ENCODE results near the gene KAZN. TPM values are rescaled to one million over a fixed set of nuclear protein-coding genes. Genes with fewer than 3 reads are reported as not detected.

KAZN gene
- total RNA-seq, 1 experiment from 2014 or later: 6.5 TPM

DNA sequence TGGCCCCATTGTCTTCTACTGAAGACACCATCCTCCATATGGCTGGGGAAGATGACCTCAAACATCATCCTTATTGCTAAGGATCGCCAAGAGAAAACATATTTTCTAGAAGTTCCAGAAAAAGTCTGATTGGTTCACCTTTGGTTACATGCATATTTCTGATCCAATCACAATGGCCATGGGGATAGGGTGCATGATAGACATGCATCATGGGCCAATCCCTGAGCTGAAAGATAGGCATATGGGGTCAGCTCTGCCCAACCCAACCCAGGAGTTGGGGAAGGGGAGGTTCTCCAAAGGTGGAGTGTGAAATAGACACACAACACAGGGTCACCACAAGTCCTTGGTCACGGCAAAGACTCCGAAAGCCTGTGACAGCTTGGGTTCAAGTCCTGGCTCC is 278.7 kb downstream of the KAZN start:
- no peak for DNase-seq (ENCODE audit: low read depth, low spot score)
- in situ Hi-C loops (cut with HindIII; ENCODE audit: low pct_unique_long_range_greater_than_20kb, low sequenced_read_pairs): no loop called here

DNA sequence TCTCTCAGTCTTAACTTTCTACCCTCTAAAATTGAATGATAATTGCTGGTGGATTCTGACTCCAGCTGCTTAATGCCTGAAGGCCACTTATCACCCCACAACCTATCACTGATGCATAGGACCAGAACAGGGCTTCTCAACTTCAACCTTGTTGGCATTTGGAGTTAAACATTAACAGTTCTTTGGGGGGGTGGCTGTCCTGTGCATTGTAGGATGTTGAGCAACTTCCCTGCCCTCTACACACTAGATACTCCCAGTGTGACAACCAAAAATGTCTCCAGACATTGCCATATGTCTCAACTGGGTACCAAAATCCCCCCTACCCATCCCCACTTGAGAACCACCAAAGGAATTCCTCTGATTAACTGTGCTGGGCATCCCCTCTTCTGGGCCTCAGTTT is 279.6 kb downstream of the KAZN start:
- in situ Hi-C loops (cut with HindIII; ENCODE audit: low pct_unique_long_range_greater_than_20kb, low sequenced_read_pairs): no loop called here
- no peak for DNase-seq (ENCODE audit: low read depth, low spot score)

DNA sequence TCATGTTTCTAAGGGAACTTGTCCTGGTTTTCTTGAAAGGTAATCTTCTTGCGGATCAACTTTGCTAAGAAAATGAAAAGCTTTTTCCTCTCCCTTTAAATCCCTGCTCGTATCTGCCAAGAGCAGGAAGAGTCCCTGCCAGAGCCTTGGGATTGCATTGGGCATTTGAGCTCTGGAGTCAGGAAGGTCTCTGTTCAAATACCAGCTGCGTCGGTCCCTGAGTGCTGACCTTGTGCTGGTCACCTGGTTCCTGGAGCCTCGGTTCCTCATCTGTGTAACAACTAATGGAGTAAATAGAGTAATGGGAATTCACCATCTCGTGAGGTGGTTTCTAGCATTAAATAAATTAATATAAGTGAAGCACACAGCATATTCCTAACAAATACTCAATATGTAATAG is 280.5 kb downstream of the KAZN start:
- DNase-seq (ENCODE audit: low read depth, low spot score): no peak
- in situ Hi-C loops (cut with HindIII; ENCODE audit: low pct_unique_long_range_greater_than_20kb, low sequenced_read_pairs): no loop called here

DNA sequence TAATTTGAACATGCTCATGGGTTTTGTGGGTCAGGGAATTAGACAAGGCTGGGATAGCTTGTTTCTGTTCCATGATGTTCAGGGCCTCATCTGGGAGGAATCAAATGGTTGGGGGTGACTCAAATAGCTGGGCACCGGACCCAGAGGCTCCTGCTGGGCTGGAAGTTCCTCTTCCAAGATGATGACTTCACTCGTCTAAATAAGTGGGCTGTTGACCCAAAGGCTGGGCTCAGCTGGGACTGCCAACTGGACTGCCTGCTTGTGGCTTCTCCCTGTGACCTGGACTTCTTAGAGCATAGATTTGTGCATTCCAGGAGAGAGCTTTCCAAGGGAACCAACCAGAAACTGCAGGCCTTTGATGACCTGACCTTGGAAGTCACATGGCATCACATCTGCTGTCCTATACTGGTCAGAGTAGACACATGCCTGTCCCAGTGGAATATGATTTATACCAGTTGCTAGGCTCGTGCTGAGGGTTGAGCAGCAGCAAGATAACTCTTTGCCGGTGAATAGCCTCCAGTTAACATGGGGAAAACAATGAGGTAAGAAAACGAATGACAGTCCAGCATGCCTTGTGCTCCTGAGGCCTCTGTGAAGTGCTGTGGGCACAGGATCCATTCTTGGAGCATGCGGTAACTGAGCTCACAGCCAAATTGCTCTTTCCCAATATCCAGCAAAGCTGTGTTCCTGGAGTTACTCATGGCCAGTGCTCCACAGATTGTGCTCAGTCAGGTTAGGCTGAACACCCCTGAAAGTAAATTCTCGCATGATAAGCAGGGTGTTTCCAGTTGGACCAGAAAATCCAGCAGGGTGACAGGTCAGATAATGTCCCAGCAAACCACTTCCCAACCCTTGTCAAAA is 282.2 kb downstream of the KAZN start:
- DNase-seq (ENCODE audit: low read depth, low spot score): no peak
- in situ Hi-C loops (cut with HindIII; ENCODE audit: low pct_unique_long_range_greater_than_20kb, low sequenced_read_pairs): no loop called here

DNA sequence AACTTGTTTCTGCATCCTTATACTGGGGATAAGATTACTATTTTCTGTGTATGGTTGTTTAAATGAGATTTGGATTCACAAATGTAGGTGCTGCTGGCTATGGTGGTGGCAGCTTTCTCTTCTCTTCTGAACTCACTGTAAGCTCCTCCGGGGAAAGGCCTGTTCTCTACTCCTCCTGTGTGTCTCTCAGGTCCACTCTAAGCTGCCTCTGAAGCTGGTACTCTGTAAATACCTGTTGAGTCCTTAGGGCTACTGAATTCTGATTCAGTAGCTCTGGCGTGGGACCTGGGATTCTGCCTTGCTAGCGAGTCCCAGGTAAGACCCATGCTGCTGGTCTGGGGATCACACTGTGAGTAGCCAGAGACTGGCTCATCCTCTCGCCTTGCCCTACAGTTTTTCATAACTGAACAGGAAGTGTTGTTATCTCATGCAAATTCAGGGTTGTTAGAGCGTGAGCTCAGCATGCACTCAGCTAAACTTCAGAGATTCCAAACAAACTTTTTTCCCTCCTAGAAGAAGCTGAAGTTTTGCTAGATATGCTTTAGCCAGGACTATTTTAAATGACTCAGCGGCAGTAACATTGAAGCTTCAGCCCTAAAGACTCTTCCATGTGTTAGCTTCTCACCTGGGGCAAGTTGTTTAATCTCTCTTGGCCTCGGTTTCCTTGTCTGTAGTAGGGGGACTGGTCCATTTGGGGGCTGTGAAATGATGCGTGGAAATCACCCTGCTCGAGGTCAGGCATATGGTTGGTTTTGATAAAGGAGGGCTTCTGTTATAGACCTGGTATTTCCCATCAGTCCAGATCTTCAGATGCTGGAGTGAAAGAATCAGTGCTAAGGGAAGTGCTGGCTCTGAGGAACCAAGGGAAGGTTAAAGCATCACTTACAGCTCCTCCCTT is 283.5 kb downstream of the KAZN start:
- in situ Hi-C loops (cut with HindIII; ENCODE audit: low pct_unique_long_range_greater_than_20kb, low sequenced_read_pairs): no loop called here
- no peak for DNase-seq (ENCODE audit: low read depth, low spot score)

DNA sequence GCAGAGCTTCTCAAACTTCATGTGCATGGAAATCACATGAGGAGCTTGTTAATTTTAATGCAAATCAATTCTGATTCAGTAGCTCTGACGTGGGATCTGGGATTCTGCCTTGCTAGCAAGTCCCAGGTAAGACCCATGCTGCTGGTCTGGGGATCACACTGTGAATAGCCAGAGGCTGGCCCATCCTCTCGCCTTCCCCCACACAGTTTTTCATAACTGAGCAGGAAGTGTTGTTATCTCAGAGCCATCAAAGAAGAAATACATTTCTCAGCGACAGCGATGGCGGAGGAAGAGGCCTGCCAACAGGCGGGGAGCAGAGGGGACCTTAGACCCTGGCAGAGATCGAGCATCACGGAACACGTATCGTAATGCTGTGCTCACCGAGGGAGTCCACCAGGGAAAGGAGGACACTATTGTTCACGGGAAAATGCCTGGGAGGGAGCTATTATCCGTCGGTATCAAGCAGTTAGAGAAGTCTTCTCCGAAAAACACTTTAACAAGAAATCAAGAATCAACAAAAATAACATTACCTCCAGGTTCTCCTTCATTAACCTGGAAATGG is 286.2 kb downstream of the KAZN start:
- DNase-seq (ENCODE audit: low read depth, low spot score): no peak

DNA sequence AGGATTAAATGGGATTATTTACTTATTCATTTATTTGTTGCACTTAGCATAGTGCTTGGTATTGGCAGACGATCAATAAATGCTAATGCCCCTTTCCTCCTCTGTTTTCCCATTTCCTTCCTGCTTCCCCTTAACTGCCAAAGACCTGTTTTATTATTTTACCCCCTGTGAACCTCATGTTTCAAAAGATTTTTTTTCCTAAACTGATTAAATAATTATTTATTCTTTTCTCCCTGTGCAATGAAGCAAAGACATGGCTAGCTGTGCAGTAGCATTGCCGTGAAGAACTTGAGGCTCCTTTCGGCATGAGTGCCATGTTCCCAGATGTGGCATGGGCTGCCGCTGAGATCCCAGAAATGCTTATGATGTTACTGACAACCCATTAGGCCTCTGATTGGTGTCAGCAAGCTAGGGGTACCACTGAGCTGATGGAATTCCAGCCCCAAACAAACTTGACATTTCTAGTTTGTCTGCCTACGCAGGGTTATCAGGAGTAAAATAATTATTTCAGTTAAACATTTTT is 288.6 kb downstream of the KAZN start:
- no peak for DNase-seq (ENCODE audit: low read depth, low spot score)
- in situ Hi-C loops (cut with HindIII; ENCODE audit: low pct_unique_long_range_greater_than_20kb, low sequenced_read_pairs): no loop called here

More for the DNA sequence above, 286.2 kb downstream of the KAZN start:
- in situ Hi-C loops (cut with HindIII; ENCODE audit: low pct_unique_long_range_greater_than_20kb, low sequenced_read_pairs): no loop called here

DNA sequence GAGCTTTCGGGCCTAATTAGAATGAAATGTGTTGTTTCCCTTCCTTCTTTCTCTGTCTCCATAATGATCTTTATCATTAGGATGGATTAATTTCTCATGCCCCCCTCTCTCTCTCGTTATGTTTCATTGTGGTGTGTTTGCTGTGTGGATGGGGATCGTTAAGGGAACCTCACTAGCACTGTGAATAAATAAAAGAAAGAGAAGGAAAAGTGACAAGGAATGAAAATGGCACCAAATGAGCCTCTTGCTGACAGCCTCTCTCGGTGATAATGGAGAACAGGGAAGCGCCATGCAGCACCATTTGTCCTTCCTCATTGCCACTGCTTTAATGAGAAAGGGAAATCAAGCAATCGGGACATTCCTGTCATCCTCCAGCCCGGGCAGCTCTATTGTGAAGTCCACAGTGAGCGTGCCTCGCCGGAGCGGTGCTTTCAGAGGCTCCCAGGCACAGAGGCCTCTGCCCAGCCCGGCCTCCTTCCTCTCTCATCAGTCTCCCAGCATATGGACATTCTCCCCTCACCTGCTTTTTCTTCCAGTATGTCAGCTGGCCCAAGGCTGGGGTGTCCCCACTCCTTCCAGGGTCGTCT is 289.4 kb downstream of the KAZN start:
- DNase-seq (ENCODE audit: low read depth, low spot score): no peak
- in situ Hi-C loops (cut with HindIII; ENCODE audit: low pct_unique_long_range_greater_than_20kb, low sequenced_read_pairs): no loop called here

DNA sequence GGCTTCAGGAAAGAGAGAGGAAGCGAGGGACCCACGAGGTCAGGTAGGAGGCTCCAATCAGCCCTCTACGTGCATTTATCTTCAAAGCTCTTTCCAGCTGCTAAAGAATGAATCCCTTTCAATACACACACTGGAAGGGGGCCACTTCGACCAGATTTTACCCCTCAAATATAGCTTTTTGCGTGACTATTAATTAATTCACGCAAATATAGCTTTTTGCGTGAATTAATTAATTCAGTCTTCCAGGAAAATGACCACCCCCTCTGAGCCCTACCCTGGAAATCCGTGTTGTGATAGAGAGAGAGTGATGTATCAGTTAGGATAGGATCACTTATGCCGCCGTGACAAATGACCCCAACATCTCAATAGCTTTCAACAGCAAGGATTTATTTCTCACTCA is 289.9 kb downstream of the KAZN start:
- in situ Hi-C loops (cut with HindIII; ENCODE audit: low pct_unique_long_range_greater_than_20kb, low sequenced_read_pairs): no loop called here
- DNase-seq (ENCODE audit: low read depth, low spot score): no peak

DNA sequence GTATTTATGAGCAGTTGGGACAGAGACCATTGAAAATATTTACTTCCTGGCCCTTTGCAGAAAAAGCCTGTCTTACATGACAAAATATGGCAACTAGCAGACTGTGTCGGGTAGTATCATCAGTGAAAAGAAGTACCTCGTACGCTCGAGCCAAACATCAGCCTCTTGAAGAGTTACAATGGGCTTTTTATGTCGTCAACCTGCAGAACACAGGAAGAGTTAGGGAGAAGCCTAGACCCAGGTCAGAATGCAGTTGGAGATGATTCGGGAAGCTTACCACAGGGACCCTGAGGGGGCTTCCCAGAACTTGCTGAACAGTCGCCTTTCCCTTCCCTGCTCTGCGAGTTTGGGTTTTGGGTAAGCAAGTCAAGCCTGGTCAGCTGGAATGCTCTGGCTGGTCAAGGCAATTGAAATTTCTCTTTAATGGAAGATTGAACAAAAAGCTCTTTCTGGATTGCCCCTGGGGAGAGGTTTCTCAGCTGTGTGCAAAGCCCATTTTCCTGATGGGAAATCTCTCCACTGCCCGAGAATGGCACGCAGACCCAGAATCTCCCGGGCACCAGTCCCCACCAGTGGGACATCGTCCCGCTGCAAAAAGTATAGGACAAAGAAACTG is 291.4 kb downstream of the KAZN start:
- in situ Hi-C loops (cut with HindIII; ENCODE audit: low pct_unique_long_range_greater_than_20kb, low sequenced_read_pairs): no loop called here
- DNase-seq (ENCODE audit: low read depth, low spot score): peak; percentile 61

DNA sequence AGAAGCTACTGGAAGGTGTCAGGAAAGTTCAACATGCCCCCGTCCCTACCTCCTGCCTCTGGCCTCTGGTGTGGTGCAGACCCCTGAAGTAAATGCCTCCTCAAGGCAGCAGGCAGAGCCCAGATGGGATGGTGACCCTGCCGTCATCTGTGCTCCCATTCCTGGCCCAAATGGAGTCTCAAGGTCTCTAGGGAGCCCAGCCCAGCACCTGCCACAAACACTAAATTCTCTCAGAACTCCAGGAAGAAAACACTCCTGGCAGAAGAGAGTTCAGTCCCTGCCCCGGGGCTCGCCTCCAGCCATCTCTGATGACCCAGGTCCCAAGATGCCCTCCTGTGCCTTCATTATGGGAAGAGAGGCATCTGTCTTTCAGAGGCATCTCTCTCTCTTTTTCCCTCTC is 293.5 kb downstream of the KAZN start:
- in situ Hi-C loops (cut with HindIII; ENCODE audit: low pct_unique_long_range_greater_than_20kb, low sequenced_read_pairs): no loop called here

DNA sequence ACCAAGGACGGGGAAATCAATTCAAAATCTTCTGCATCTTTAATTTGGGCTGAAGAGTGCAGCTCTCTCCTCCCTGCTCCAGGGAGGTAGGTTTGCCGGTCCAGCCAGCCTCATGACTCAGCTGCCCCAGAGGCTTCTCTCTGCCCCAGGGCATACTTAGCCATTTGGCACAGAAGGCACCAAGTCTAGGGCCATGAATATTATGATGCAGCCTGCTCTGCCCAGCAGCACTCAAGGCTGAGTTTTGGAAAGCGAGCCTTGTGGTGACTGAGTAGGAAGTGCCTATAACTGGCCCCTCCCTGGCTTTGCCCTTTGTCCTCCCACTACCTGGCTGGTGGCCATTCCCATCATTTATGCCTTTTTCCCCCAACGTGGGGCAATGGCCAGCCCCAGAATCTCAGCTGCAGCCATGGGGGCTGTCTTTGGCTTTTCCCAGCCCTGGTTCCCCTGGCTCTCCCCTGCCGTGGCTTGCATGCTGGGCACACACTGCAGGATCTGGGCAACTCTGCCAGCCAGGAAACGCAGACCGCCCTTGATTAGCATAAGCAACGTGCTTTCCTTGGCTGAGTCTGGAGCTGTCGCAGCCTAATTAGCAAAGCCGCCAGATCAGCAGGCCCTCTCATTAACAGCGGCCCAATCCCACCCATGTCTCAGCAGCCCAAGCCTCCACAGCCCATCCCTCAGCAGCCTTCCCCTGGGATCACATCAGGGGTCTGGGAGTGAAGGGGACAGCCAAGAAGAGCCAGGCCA is 296.5 kb downstream of the KAZN start:
- in situ Hi-C loops (cut with HindIII; ENCODE audit: low pct_unique_long_range_greater_than_20kb, low sequenced_read_pairs): no loop called here
- DNase-seq (ENCODE audit: low read depth, low spot score): no peak

More for the DNA sequence above, 293.5 kb downstream of the KAZN start:
- no peak for DNase-seq (ENCODE audit: low read depth, low spot score)

DNA sequence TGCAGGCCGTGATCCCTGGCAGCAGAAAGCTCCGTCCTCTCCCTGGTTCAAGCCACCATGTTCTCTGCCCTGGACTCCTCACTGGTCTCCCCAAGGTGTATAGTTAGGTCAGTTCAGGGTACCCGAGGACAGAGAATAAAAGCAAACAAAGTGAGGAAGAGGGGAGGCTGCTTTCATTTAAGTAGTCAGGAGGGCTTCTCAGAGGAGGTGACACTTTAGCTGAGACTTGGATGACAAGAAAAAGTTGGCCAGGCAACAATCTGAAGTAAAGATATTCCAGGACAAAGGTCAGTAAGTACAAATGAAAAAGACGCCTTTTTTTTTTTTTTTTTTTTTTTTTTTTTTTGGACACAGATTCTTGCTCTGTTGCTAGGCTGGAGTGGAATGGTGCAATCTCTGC is 297.2 kb downstream of the KAZN start:
- in situ Hi-C loops (cut with HindIII; ENCODE audit: low pct_unique_long_range_greater_than_20kb, low sequenced_read_pairs): no loop called here
- no peak for DNase-seq (ENCODE audit: low read depth, low spot score)

DNA sequence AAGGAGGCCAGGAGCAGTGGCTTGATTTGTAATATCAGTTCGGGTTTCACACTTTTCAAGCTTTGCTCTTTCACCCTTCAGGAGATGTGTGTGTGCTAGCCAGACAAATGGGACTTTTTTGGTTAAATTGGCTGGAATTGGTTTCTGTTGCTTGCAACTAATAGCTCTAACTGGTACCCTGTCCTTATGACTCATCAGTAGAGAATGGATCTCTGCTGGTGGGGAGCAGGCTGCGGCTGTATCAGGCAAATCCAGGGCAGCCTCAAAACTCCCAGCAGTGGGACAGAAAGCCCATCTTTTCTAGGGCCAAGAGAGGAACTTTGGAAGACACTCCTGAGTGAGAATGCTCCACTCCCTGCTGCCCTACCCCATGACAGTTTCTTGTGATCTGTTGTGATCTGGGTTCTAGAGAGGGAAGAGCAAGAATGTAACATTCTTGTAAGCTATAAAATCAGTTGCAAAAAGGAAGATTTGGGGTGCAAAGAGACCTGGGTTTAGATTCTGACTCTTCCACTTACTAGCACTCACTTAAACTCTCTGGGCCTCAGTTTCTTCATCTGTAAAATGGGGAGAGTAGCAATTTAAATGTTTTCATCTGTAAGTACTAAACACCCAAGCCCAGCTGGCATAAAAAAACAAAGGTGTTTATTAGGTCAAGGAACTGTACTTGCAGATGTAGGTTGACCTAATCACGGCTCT is 298.0 kb downstream of the KAZN start:
- in situ Hi-C loops (cut with HindIII; ENCODE audit: low pct_unique_long_range_greater_than_20kb, low sequenced_read_pairs): no loop called here
- no peak for DNase-seq (ENCODE audit: low read depth, low spot score)

DNA sequence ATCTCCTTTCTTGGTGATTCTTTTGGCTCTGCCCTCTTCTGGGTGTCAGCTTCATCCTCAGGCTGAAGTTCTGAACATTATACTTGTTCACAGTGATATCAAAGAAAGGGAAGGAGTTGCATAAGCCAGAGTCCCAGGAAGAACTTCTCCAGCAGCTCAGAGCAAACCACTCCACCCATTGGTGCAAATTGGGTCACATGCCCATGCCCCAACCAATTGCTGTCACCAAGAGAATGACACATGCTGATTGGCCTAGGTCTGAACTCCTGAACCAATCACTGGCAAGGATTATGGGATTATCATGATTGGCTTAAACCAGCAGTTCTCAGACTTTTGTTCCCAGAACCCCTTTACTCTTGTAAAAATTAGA is 298.6 kb downstream of the KAZN start:
- in situ Hi-C loops (cut with HindIII; ENCODE audit: low pct_unique_long_range_greater_than_20kb, low sequenced_read_pairs): no loop called here
- DNase-seq (ENCODE audit: low read depth, low spot score): peak; percentile 33

DNA sequence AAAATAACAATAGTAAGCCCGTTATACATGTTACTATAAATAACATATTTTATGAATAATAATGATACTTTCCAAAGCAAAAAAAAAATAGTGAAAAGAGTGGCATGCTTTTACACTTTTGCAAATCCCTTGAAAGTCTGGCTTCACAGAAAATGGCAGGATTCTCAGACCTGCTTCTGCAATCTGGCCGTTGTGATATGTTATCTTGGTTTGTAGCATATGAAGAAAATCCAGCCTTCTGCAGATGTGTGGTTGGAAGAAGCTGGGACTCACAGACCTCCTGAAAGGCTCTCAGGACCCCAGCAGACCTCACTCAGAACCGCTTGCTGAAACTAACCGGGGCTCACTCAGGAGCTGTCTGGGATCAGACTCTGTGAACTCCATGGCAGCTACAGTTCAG is 299.1 kb downstream of the KAZN start:
- in situ Hi-C loops (cut with HindIII; ENCODE audit: low pct_unique_long_range_greater_than_20kb, low sequenced_read_pairs): no loop called here
- DNase-seq (ENCODE audit: low read depth, low spot score): no peak
